IMR-90 (cell line): ENCODE data around the gene FRY. TPM values are rescaled to one million over a fixed set of nuclear protein-coding genes. Genes with fewer than 3 reads are reported as not detected.

Experiments used
- ATAC-seq: fragments of 200-7000 bp; cut with Tn5 transposase; 2 replicates; pipeline ENCODE4 v1.9.1; 2020; ENCODE audit warnings: low read depth, mild to moderate bottlenecking, moderate library complexity
- BruUV-seq: library from RNA; stranded (reverse); fragments of 400-500 nt; replicated peaks from 2 replicates; lab custom pipeline; 2021; lab: Mats Ljungman, UMichigan
- CTCF ChIA-PET: fragments of 300-600 bp; formaldehyde crosslinking; extraction: SDS; loops from one replicate; lab custom pipeline; 2021; ENCODE audit warnings: antibody characterized with exemption; lab: Yijun Ruan, JAX
- POLR2A ChIA-PET: fragments of 300-600 bp; sonication (Branson Sonifier 250); formaldehyde crosslinking; loops from one replicate; lab custom pipeline; 2022; ENCODE audit warnings: antibody characterized with exemption; ENCODE audit not compliant: unreplicated experiment; lab: Charles Lee
- DNase-seq: peaks from one replicate; pipeline ENCODE4 v3.0.0; 2013
- H2AFZ ChIP-seq: replicated peaks from 2 replicates; pipeline ENCODE3; 2013; ENCODE audit warnings: low read length, mild to moderate bottlenecking; ENCODE audit not compliant: poor library complexity
- H2AK5ac ChIP-seq: 2 replicates; pipeline ENCODE4 v1.6.1; 2013; ENCODE audit warnings: low read depth, low read length, inconsistent platforms
- H2AK9ac ChIP-seq: replicated peaks from 2 replicates; pipeline ENCODE3; 2013; ENCODE audit warnings: mild to moderate bottlenecking, low read depth, low read length, moderate library complexity; ENCODE audit not compliant: poor library complexity
- H2BK120ac ChIP-seq: 2 replicates; pipeline ENCODE4 v1.6.1; 2013; ENCODE audit warnings: low read depth, low read length, inconsistent platforms
- H2BK15ac ChIP-seq: 3 replicates; pipeline ENCODE4 v1.6.1; 2013; ENCODE audit warnings: low read depth, low read length, inconsistent platforms
- H2BK20ac ChIP-seq: 2 replicates; pipeline ENCODE4 v1.6.1; 2013; ENCODE audit warnings: low read depth, mild to moderate bottlenecking, inconsistent platforms, low read length, moderate library complexity
- H2BK5ac ChIP-seq: 2 replicates; pipeline ENCODE4 v1.6.1; 2013; ENCODE audit warnings: mild to moderate bottlenecking, low read depth, low read length, inconsistent platforms; ENCODE audit not compliant: poor library complexity, severe bottlenecking
- H3K14ac ChIP-seq: replicated peaks from 2 replicates; pipeline ENCODE4 v1.6.1; 2013; ENCODE audit warnings: low read depth, low read length, inconsistent platforms
- H3K18ac ChIP-seq: 2 replicates; pipeline ENCODE4 v1.6.1; 2013; ENCODE audit warnings: low read depth, low read length, control low read depth
- H3K23ac ChIP-seq: 2 replicates; pipeline ENCODE4 v1.6.1; 2013; ENCODE audit warnings: low read depth, low read length, inconsistent platforms
- H3K27ac ChIP-seq: 2 replicates; pipeline ENCODE4 v1.5.1; 2013; ENCODE audit warnings: mild to moderate bottlenecking, control low read depth, low read length; ENCODE audit not compliant: insufficient read depth
- H3K27me3 ChIP-seq: 2 replicates; pipeline ENCODE4 v1.6.1; 2013; ENCODE audit warnings: low read length; ENCODE audit not compliant: control insufficient read depth, insufficient read depth
- H3K36me3 ChIP-seq: 2 replicates; pipeline ENCODE4 v1.6.1; 2013; ENCODE audit warnings: low read length, mixed read lengths; ENCODE audit not compliant: control insufficient read depth, insufficient read depth
- H3K4ac ChIP-seq: 2 replicates; pipeline ENCODE4 v1.6.1; 2013; ENCODE audit warnings: low read depth, low read length, inconsistent platforms
- H3K4me1 ChIP-seq: 2 replicates; pipeline ENCODE4 v1.6.1; 2013; ENCODE audit warnings: low read length, mixed read lengths; ENCODE audit not compliant: control insufficient read depth, insufficient read depth
- H3K4me2 ChIP-seq: 2 replicates; pipeline ENCODE4 v1.6.1; 2013; ENCODE audit warnings: low read depth, mild to moderate bottlenecking, control low read depth, low read length, moderate library complexity
- H3K4me3 ChIP-seq: 2 replicates; pipeline ENCODE4 v1.5.1; 2013; ENCODE audit warnings: low read depth, mild to moderate bottlenecking, control low read depth, low read length, moderate library complexity; ENCODE audit not compliant: insufficient read depth
- H3K56ac ChIP-seq: 2 replicates; pipeline ENCODE4 v1.6.1; 2013; ENCODE audit warnings: low read length, inconsistent platforms; ENCODE audit not compliant: insufficient read depth; ENCODE audit errors: extremely low read depth
- H3K79me1 ChIP-seq, 2 experiments: 2 replicates each; pipeline ENCODE4 v1.6.1; 2013; ENCODE audit warnings: low read length in 2 of 2, inconsistent platforms in 1 of 2, low read depth in 1 of 2
- H3K9ac ChIP-seq: 2 replicates; pipeline ENCODE4 v1.6.1; 2013; ENCODE audit warnings: low read depth, low read length, control low read depth
- H3K9me1 ChIP-seq: 2 replicates; pipeline ENCODE4 v1.6.1; 2013; ENCODE audit warnings: low read length, inconsistent platforms; ENCODE audit not compliant: insufficient read depth
- H3K9me3 ChIP-seq: 2 replicates; pipeline ENCODE4 v1.6.1; 2013; ENCODE audit warnings: low read length; ENCODE audit not compliant: control insufficient read depth, insufficient read depth
- H4K20me1 ChIP-seq: 2 replicates; pipeline ENCODE4 v1.6.1; 2013; ENCODE audit warnings: low read length, inconsistent platforms; ENCODE audit not compliant: insufficient read depth
- H4K5ac ChIP-seq: 2 replicates; pipeline ENCODE4 v1.6.1; 2013; ENCODE audit warnings: mild to moderate bottlenecking, low read depth, low read length, control low read depth
- H4K8ac ChIP-seq, 2 experiments: 2 replicates each; pipeline ENCODE4 v1.6.1; 2013; ENCODE audit warnings: low read depth in 2 of 2, low read length in 2 of 2, control low read depth in 1 of 2, inconsistent platforms in 1 of 2
- H4K91ac ChIP-seq: 2 replicates; pipeline ENCODE4 v1.6.1; 2013; ENCODE audit warnings: low read depth, low read length, inconsistent platforms; ENCODE audit not compliant: insufficient read depth
- BHLHE40 ChIP-seq: fragments of 150-350 bp; IDR thresholded peaks from 2 replicates; pipeline ENCODE4 v1.6.1; 2016; ENCODE audit warnings: mild to moderate bottlenecking, low read depth, low read length
- CEBPB ChIP-seq: IDR thresholded peaks from 2 replicates; pipeline ENCODE4 v1.6.1; 2012; ENCODE audit warnings: low read depth, low read length, improper control_type of control experiment
- CHD1 ChIP-seq: IDR thresholded peaks from 2 replicates; pipeline ENCODE4 v1.6.1; 2012; ENCODE audit warnings: low read depth, low read length, improper control_type of control experiment
- FOS ChIP-seq: fragments of 150-350 bp; IDR thresholded peaks from 2 replicates; pipeline ENCODE4 v1.6.1; 2016; ENCODE audit warnings: low read depth, low read length
- MAFK ChIP-seq: IDR thresholded peaks from 2 replicates; pipeline ENCODE4 v1.6.1; 2012; ENCODE audit warnings: low read depth, low read length, improper control_type of control experiment
- MAZ ChIP-seq: IDR thresholded peaks from 2 replicates; pipeline ENCODE4 v1.6.1; 2012; ENCODE audit warnings: low read depth, mild to moderate bottlenecking, low read length, improper control_type of control experiment, moderate library complexity, borderline replicate concordance
- MXI1 ChIP-seq: IDR thresholded peaks from 2 replicates; pipeline ENCODE4 v1.6.1; 2012; ENCODE audit warnings: low read depth, mild to moderate bottlenecking, low read length, moderate library complexity, borderline replicate concordance
- NFE2L2 ChIP-seq: fragments of 150-350 bp; IDR thresholded peaks from 2 replicates; pipeline ENCODE4 v1.6.1; 2016; ENCODE audit warnings: low read depth, mild to moderate bottlenecking, low read length
- POLR2A ChIP-seq: IDR thresholded peaks from 2 replicates; pipeline ENCODE4 v1.6.1; 2012; ENCODE audit warnings: mild to moderate bottlenecking, low read depth, low read length
- RAD21 ChIP-seq: IDR thresholded peaks from 2 replicates; pipeline ENCODE4 v1.6.1; 2012; ENCODE audit warnings: low read length, improper control_type of control experiment
- RCOR1 ChIP-seq: IDR thresholded peaks from 2 replicates; pipeline ENCODE4 v1.6.1; 2012; ENCODE audit warnings: mild to moderate bottlenecking, low read length, improper control_type of control experiment; ENCODE audit not compliant: insufficient replicate concordance
- RFX5 ChIP-seq: IDR thresholded peaks from 2 replicates; pipeline ENCODE4 v1.8.0; 2012; ENCODE audit warnings: low read depth, mild to moderate bottlenecking, low read length, moderate library complexity
- SMC3 ChIP-seq: fragments of 150-350 bp; IDR thresholded peaks from 2 replicates; pipeline ENCODE4 v1.6.1; 2016; ENCODE audit warnings: low read depth, mild to moderate bottlenecking, antibody characterized with exemption, low read length, moderate library complexity
- WGBS, 2 experiments: methylation state at CpG; one replicate each; pipeline versions ENCODE4 v1.1.5 to v1.1.7; 2013; ENCODE audit warnings: missing lambda C conversion rate in 2 of 2; ENCODE audit not compliant: insufficient read length in 1 of 2; ENCODE audit errors: extremely low coverage in 2 of 2; 5-methylcytosine and 5-hydroxymethylcytosine counted together
- dilution Hi-C: fragments of 300-500 bp; cut with HindIII; formaldehyde crosslinking; loops from one replicate; pipeline ENCODE4 v1.14.3; 2018; ENCODE audit warnings: low sequenced_read_pairs; ENCODE audit not compliant: unreplicated experiment
- in situ Hi-C: fragments of 300-500 bp; cut with MboI; formaldehyde crosslinking; loops from 3 replicates; pipeline ENCODE4 v1.14.3; 2019; ENCODE audit warnings: low sequenced_read_pairs, inconsistent platforms, mixed read lengths
- intact Hi-C: fragments of 100-400 bp; cut with micrococcal nuclease; formaldehyde crosslinking; loops from 2 replicates; pipeline ENCODE4 v1.10.0; 2022
- polyA plus RNA-seq, 3 experiments: library from polyadenylated mRNA; depleted of rRNA; stranded (reverse); fragments of >200 nt; gene quantifications; 2 replicates each; pipeline ENCODE4 v1.2.3, GENCODE V29; 2012; ENCODE audit warnings: low replicate concordance in 1 of 3
- total RNA-seq: library from RNA; depleted of rRNA; stranded (reverse); fragments of >200 nt; gene quantifications from 2 replicates; pipeline ENCODE4 v1.2.3, GENCODE V29; 2012
- TF ChIP-seq, protein P1 (sequence below): fragments of 150-350 bp; IDR thresholded peaks from 2 replicates; pipeline ENCODE4 v1.6.1; 2017; ENCODE audit warnings: mild to moderate bottlenecking, antibody characterized with exemption, low read length, low read depth
- TF ChIP-seq, protein P2 (sequence below): fragments of 150-350 bp; IDR thresholded peaks from 2 replicates; pipeline ENCODE4 v1.6.1; 2016; ENCODE audit warnings: low read depth, mild to moderate bottlenecking, low read length, moderate library complexity, borderline replicate concordance
- TF ChIP-seq, protein P3 (sequence below): conservative IDR thresholded peaks from 2 replicates; pipeline ENCODE4 v1.5.1; 2012; ENCODE audit warnings: mild to moderate bottlenecking, low read depth, low read length, improper control_type of control experiment

FRY gene
- total and polyA plus RNA-seq, 2 of the 4 experiments (the other 2 are of a cell fraction), result 3.0 to 4.8 TPM

DNA sequence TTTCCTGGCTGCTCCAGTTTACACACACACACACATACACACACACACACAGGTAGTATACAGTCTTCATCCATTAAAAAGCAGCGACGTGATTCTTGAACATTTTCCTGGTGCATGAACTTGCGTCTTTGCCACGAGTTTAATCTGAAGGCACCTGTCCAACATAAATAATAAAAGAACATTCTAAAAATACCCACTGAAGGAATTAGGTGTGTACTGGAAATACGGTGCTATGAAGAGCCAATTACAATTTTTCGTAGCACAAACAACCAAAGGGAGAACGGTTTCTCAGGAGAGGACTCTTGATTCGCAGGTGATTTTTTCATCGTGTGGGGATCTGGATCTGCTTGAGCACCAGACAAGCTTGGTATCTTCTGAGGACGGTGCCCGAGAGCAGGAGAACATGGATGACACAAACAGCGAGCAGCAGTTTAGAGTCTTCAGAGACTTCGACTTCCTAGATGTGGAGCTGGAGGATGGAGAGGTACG lies 222.4 kb downstream of the FRY start:
- H2BK20ac ChIP-seq, result no peak overlapping the region
- H3K14ac ChIP-seq, result no peak overlapping the region
- no peak overlapping the region for H2BK120ac ChIP-seq
- H3K79me1 ChIP-seq, result no peaks in the 10 kb centered on the region
- in situ Hi-C loops, result no loop called here
- intact Hi-C loops, result no loop called here
- H4K20me1 ChIP-seq, result no peaks in the 10 kb centered on the region
- peaks cover 6% of the 10 kb centered on the region; the same call in 1 of the 2 replicates for H3K9me1 ChIP-seq
- no peaks in the 10 kb centered on the region for H3K27me3 ChIP-seq
- no peaks in the 10 kb centered on the region for H3K9me3 ChIP-seq
- no peak overlapping the region for H3K9ac ChIP-seq
- POLR2A ChIA-PET, result no interaction called here
- no TSS peak for BruUV-seq
- H3K56ac ChIP-seq, result no peak overlapping the region
- WGBS, 2 experiments, result 100% methylated on average over 4 of the region's 14 CpGs; no CpG with 5 or more reads in 1 of the 2 experiments
- H3K18ac ChIP-seq, result no peak overlapping the region
- H2AK5ac ChIP-seq, result no peak overlapping the region
- no peak overlapping the region for H2BK5ac ChIP-seq
- H2BK15ac ChIP-seq, result no peak overlapping the region
- DNase-seq (no peak), ATAC-seq (no peak)
- no peak overlapping the region for H3K4me2 ChIP-seq
- H2AK9ac ChIP-seq, result no peak overlapping the region
- no peaks in the 10 kb centered on the region; the same call in 1 of the 2 replicates for H3K4me1 ChIP-seq
- H4K91ac ChIP-seq, result no peak overlapping the region
- no peak overlapping the region for H3K4me3 ChIP-seq
- CTCF ChIA-PET, result no interaction called here
- dilution Hi-C loops, result no loop called here
- H2AFZ ChIP-seq, result no peak overlapping the region
- H3K4ac ChIP-seq, result no peak overlapping the region
- TF ChIP-seq POLR2A (no peak), CEBPB (no peak), MAFK (no peak), MAZ (no peak), RAD21 (no peak), FOS (no peak), MXI1 (no peak), BHLHE40 (no peak), RFX5 (no peak), CHD1 (no peak), RCOR1 (no peak), SMC3 (no peak), NFE2L2 (no peak)
- TF ChIP-seq, protein P1, sequence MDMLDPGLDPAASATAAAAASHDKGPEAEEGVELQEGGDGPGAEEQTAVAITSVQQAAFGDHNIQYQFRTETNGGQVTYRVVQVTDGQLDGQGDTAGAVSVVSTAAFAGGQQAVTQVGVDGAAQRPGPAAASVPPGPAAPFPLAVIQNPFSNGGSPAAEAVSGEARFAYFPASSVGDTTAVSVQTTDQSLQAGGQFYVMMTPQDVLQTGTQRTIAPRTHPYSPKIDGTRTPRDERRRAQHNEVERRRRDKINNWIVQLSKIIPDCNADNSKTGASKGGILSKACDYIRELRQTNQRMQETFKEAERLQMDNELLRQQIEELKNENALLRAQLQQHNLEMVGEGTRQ, result no peak
- TF ChIP-seq, protein P2, sequence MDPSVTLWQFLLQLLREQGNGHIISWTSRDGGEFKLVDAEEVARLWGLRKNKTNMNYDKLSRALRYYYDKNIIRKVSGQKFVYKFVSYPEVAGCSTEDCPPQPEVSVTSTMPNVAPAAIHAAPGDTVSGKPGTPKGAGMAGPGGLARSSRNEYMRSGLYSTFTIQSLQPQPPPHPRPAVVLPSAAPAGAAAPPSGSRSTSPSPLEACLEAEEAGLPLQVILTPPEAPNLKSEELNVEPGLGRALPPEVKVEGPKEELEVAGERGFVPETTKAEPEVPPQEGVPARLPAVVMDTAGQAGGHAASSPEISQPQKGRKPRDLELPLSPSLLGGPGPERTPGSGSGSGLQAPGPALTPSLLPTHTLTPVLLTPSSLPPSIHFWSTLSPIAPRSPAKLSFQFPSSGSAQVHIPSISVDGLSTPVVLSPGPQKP, result no peak
- TF ChIP-seq, protein P3, sequence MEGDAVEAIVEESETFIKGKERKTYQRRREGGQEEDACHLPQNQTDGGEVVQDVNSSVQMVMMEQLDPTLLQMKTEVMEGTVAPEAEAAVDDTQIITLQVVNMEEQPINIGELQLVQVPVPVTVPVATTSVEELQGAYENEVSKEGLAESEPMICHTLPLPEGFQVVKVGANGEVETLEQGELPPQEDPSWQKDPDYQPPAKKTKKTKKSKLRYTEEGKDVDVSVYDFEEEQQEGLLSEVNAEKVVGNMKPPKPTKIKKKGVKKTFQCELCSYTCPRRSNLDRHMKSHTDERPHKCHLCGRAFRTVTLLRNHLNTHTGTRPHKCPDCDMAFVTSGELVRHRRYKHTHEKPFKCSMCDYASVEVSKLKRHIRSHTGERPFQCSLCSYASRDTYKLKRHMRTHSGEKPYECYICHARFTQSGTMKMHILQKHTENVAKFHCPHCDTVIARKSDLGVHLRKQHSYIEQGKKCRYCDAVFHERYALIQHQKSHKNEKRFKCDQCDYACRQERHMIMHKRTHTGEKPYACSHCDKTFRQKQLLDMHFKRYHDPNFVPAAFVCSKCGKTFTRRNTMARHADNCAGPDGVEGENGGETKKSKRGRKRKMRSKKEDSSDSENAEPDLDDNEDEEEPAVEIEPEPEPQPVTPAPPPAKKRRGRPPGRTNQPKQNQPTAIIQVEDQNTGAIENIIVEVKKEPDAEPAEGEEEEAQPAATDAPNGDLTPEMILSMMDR, result no peak
- H4K5ac ChIP-seq, result no peak overlapping the region
- H3K36me3 ChIP-seq, result peaks cover 13% of the 10 kb centered on the region
- H3K27ac ChIP-seq, result no peak overlapping the region
- H4K8ac ChIP-seq, result no peak overlapping the region
- no peak overlapping the region for H3K23ac ChIP-seq
